Cortex of kidney (tissue), 1 donor: ENCODE data around the gene PSD.

Source experiments
- DNase-seq: peaks from one replicate; lab custom pipeline; 2025; lab: John Stamatoyannopoulos, UW

The PSD gene

GRCh38 chr10:102419269-102420180 lies 940 bp upstream of the PSD start:
- no peak for DNase-seq

GRCh38 chr10:102416695-102417094 lies 1.9 kb downstream of the PSD start:
- no peak for DNase-seq

- no peak for DNase-seq
These were observed 2.3 kb downstream of the PSD start for GRCh38 chr10:102416283-102416682.

GRCh38 chr10:102414749-102415148 lies 3.8 kb downstream of the PSD start:
- no peak for DNase-seq

- DNase-seq, result no peak
These were observed 4.6 kb downstream of the PSD start for GRCh38 chr10:102413806-102414561.

GRCh38 chr10:102413053-102413705 lies 5.4 kb downstream of the PSD start:
- DNase-seq, result no peak

- no peak for DNase-seq
These were observed 6.3 kb downstream of the PSD start for GRCh38 chr10:102412293-102412692.

- DNase-seq, result no peak
These were observed 7.0 kb downstream of the PSD start for GRCh38 chr10:102411341-102412255.

- DNase-seq, result no peak
These were observed 8.0 kb downstream of the PSD start for GRCh38 chr10:102410429-102411073.

GRCh38 chr10:102409604-102410428 lies 8.8 kb downstream of the PSD start:
- no peak for DNase-seq

GRCh38 chr10:102408728-102409603 lies 9.6 kb downstream of the PSD start:
- DNase-seq, result no peak

- DNase-seq, result no peak
These were observed 10.4 kb downstream of the PSD start for GRCh38 chr10:102408131-102408727.

- DNase-seq, result no peak
These were observed 11.0 kb downstream of the PSD start for GRCh38 chr10:102407425-102408130.

- DNase-seq, result no peak
These were observed 11.8 kb downstream of the PSD start for GRCh38 chr10:102406815-102407214.

GRCh38 chr10:102405632-102406031 lies 13.0 kb downstream of the PSD start:
- no peak for DNase-seq

GRCh38 chr10:102405108-102405571 lies 13.4 kb downstream of the PSD start:
- DNase-seq, result no peak

GRCh38 chr10:102404361-102405107 lies 14.1 kb downstream of the PSD start:
- DNase-seq, result no peak
